Pulmonary artery endothelial cell (primary cell): Measurements from ENCODE around the gene DPAGT1. TPM values are rescaled to one million over a fixed set of nuclear protein-coding genes. Genes with fewer than 3 reads are reported as not detected.

Experiments
- DNase-seq: peaks from one replicate; pipeline ENCODE4 v3.0.0-alpha.2; 2011; ENCODE audit warnings: low read depth, low spot score
- total RNA-seq: library from RNA; depleted of rRNA; stranded (reverse); fragments of >200 nt; gene quantifications from 2 replicates; pipeline ENCODE4 v1.2.3, GENCODE V29; 2014

DPAGT1 gene
- total RNA-seq, 1 donor from 2014 or later = 14.4 TPM

DNA sequence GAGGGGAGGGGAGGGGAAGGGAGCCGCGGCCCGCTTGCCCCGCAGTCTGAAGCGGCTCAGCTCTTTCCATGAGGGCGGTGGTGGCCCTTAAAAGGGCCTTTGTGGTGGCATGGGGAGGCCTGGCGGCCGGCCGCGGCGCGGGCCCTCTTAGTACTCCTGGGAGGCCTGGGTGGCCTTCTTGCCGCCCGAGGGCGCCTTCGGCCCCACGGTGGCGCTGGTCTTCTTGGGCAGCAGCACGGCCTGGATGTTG, 6.9 kb downstream of the DPAGT1 start:
- DNase-seq = peak; percentile 58

DNA sequence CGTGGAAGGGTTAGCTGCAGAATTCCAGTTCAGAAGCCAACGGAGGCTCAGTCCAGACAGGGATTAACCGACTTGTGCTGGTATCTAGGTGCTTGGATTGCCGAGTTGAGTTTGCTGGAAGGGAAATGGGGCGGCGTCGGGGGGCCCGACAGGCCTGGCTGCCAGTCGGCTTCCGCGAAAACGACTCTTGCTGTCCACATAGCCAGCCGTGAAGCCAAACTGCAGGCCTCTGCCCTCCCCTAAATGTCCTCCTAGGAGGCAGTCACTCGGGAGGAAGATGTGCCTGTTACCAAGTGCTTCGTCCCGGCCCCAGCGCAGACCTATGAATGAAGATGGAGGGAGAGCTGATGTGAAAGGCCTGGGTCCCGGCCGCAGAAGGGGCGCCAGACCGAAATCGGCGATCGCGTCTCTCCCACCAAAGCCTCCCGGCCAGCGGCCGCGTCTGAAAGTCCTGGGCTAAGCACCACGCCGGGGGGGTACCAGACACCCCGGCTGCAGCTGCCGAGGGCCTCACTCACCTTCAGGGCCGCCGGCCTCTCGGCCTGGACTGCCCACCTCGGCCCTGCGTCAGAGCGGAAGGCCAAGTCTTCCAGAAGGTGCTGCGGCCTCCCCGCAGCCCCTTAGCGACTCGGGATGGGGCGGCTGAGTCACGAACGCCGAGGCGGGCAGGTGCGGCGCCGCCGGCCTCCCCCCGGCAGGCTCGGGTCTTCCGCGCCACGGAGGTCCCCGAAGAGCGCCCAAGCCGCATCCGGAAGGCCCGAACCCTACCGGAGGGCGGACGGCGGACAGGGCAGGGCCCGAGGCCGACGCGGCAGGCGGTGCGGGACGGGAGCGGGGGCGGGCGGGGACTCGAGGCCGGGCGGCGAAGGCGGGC, 7.5 kb downstream of the DPAGT1 start:
- no peak for DNase-seq

DNA sequence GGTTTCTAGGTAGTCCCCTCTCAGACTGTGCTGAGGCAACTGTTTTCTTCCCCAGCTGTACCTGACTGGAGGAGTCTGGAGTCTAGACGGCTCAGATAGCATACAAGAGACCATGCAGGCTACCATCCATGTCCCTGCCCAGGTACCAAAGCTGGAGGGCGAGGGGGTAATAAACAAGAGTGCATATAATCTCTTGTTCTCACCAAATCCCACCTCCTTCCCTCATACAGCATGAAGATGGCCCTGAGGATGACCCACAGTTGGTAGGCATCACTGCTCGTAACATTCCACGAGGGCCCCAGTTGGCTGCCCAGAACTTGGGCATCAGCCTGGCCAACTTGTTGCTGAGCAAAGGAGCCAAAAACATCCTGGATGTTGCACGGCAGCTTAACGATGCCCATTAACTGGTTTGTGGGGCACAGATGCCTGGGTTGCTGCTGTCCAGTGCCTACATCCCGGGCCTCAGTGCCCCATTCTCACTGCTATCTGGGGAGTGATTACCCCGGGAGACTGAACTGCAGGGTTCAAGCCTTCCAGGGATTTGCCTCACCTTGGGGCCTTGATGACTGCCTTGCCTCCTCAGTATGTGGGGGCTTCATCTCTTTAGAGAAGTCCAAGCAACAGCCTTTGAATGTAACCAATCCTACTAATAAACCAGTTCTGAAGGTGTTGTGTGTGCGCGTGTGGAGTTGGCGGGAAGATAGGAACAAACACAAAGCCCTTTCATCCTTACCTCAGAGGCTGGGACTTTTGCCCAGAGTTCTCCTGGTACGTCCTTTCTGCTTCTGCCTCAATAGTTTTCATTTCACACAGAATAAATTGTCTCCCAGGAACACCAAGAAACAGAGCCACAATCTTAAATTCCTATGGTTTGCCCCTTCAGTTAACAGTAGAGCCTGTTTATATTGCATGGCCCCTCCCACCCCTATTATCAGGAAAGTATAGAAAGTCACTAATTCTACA, 8.5 kb downstream of the DPAGT1 start:
- DNase-seq = no peak

DNA sequence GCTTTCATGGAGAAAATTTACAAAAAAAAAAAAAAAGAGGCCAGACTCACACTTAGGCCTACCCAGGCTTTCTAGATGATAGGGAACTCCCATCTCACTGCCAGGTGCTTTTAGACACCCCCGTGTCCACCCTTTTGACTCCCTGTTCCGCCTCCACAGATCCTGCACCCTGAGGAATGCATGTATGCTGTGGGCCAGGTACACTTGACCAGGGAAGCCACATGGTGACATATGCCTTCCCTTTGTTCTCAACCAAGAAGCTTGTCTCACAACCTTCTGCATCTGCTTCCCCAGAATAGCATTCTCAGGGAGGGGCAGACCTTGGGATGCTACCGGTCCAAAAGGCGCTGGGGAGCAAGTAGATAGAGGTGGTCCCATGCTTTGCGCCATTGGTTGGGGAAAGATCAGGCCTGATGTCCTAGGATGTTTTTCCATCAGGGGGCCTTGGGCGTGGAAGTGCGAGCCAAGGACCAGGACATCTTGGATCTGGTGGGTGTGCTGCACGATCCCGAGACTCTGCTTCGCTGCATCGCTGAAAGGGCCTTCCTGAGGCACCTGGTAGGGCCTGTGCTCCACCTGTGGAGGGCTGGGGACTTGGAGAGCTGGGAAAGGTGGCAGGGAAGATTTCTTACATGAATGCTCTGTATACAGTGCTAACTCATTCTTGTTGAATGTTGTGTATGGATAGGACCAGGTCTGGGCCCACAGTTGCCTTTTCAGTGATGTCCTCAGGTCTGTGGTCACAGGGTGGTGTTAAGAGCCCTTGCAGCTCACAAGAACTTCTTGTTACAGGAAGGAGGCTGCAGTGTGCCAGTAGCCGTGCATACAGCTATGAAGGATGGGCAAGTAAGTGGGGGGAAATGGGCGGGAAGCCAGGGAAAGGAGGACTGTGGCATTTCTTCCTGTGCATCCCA, 9.4 kb downstream of the DPAGT1 start:
- DNase-seq = no peak

DNA sequence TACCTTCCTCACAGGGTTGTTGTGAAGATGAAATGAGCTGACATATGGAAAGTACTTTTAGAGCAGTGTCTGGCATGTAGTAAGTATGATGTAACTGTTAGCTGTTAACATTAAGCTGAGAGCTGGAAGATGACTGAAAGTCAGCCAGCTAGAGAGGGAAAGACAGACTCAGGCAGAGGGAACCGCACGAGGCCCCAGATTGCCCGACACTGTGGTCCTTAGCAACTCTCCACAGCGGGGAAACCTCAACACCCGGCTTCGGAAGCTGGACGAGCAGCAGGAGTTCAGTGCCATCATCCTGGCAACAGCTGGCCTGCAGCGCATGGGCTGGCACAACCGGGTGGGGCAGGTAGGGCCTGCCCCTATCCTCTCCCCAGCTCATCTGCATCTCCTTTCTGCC, 10.5 kb downstream of the DPAGT1 start:
- no peak for DNase-seq

DNA sequence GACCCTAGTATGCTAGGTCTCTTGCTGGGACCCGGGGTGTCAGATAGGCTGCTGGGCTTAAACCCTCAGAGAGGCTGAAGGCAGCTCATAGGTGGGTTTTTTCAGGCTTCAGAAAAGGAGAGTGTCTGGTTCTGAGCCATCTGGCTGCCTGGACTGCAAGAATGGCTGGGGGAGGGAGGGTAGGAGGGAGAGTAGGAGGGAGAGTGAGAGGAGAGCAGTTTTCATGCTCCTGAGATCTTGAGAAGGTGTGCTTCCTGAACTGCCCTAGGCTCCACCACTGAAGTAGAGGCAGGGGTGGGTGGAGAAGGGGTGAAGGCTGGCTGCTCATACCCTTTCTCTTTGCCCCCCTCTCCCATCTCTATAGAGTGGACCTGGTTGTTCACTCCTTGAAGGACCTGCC, 12.3 kb downstream of the DPAGT1 start:
- no peak for DNase-seq

DNA sequence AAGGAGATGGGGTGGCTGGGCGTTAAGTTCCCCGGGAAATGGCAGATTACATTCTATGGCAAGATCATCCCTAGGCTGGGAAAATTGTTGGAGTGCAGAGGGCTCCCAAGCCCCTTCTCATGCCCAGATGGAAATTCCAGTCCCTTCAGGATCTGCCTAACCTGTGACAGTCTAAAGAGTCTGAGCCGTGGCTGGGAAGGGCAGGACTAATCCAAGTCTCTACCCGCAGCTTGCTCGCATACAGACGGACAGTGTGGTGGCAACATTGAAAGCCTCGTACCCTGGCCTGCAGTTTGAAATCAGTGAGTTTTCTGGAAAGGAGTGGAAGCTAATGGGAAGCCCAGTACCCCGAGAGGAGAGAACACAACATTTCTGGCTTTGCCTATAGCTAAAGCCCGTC, 13.2 kb downstream of the DPAGT1 start:
- no peak for DNase-seq

DNA sequence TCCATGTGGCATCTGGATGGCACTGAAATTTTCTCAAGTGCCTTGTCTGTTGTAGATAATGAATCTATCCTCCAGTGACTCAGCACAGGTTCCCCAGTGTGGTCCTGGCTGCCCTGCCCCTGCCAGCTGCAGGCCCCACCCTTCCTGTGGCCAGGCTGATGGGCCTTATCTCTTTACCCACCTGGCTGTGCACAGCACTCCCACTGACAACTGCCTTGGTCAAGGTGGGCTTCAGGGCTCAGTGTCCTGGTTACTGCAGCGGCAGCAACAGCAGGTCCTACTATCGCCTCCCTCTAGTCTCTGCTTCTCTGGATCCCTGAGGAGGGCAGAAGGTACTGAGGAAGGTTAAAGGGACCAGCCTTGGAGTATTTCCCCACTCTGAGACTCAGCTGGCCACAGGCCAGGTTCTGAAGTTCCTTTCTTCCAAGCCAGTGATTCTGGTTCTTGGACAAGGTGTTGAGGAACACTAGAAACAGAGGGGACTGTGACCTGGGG, 13.9 kb downstream of the DPAGT1 start:
- DNase-seq = no peak

DNA sequence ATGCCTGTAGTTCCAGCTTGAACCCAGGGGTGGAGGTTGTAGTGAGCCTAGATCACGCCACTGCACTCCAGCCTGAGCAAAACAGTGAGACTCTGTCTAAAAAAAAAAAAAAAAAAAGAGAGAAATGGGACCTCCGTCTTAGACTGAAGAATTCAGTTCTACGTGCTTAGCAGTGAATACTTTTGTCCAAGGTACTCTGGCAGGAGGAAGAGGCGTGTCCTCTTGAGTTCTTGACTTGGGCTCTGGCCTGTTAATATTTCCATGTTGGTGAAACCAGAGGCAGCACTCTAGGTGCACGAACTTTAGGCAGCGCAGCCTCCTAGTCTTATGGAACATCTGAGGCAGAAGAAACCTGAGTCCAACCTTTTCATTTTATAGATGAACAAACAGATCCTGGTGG, 14.5 kb downstream of the DPAGT1 start:
- no peak for DNase-seq

DNA sequence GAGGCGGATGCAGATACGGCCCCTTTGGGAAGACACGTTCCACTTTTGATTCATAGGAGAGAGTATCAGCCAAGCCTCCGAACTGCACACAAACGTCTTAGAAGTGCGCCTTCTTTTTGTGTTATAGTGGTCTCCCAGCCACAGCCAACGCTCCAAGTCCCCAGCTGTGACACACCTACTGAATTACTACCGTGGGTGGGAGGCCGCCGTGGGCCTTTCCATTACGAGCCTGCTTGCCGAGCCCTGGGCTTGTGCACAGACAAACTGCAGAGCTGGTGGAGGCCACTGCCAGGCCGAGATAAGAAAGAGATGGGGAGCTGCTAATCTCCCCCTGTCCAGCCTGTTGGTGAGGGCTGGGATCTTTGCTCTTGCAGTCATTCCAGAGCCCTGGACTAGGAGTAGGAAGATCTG, 16.2 kb downstream of the DPAGT1 start:
- DNase-seq = no peak

DNA sequence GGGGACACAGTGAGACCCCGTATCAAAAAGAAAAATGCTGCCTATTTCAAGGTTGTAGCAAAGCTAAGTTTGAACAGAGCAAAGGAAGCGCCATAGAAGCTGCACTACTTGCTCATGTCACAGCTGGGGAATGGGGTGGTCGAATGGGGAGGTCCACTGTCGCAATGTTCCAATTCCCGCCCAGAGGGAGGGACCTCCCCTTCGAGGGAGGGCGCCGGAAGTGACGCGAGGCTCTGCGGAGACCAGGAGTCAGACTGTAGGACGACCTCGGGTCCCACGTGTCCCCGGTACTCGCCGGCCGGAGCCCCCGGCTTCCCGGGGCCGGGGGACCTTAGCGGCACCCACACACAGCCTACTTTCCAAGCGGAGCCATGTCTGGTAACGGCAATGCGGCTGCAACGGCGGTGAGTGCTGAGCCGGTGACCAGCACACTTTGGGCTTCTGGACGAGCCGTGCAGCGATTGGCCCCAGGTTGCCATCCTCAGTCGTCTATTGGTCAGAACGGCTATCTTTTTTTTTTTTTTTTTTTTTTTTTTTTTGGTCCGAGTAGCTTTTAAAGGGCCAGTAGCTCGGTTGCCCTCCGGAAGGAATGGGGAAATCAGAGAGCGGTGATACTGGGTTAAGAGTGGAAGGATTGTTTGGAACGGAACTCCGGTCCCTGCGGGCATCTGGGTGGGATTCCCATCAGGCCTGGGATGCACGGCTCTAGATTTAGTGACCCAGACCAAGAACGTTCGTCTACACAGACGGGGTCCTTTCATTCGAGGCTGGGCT, 16.8 kb downstream of the DPAGT1 start, which contains the start of gene HMBS:
TSS of gene HMBS (plus strand) at position 219 of the 774 bp plus-strand sequence. CDS start at position 372, 153 bp downstream.
- DNase-seq = peak; percentile 65

DNA sequence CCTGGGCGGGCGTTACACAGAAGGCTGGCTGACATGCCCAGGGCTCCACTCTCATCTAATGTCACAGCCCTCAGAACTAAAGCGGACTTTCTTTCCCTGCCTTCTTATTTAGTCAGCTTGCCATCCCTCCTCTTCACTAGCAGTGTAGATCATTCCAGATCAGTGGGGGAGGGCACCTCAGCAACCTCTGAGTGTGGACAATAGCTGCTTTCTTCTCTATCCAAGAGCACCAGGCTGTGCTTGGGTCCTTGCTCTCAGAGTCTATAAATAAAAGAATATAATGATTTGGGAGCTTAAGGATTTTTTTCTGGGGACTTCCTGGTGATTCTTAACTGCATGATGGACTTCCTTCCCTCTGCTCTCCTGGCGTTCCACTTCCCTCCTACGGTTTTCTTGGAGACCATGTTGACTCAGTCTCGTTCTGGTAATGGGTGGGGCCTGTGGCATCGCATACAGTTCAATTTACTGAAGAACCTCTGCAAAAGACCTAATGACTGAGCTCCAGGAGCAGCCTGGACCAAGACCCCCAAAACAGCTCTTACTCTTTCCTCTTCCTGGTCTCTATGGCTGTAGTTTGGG, 19.9 kb downstream of the DPAGT1 start:
- no peak for DNase-seq

DNA sequence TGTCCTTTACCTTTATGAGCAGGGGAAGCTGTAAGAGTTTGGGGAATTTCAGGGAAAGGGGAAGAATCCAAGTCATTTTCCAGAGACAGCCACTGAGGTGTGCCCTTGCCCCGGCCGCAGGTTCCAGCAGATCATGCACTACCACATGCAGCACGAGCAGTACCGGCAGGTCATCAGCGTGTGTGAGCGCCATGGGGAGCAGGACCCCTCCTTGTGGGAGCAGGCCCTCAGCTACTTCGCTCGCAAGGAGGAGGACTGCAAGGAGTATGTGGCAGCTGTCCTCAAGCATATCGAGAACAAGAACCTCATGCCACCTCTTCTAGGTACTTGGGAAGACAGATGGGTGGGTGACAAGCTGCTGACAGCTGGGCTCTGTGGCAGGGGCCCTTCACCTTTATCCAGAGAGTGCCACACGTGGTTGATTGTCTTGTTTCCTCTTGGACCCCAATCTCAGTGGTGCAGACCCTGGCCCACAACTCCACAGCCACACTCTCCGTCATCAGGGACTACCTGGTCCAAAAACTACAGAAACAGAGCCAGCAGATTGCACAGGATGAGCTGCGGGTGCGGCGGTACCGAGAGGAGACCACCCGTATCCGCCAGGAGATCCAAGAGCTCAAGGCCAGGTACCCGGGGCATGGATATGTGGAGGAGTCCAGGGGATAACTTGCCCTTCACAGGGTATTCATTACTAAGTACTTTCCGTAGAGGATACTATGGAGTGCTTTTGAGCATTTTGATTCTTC, 22.8 kb downstream of the DPAGT1 start:
- no peak for DNase-seq

DNA sequence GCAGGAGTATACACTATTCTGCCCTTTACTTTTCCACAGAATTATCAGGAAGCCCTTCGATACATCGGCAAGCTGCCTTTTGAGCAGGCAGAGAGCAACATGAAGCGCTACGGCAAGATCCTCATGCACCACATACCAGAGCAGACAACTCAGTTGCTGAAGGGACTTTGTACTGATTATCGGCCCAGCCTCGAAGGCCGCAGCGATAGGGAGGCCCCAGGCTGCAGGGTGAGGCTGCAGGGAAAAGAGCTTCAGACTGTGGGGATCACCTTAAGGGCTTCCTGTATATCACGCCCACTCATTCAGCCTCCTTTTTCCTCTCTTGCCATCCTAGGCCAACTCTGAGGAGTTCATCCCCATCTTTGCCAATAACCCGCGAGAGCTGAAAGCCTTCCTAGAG, 23.8 kb downstream of the DPAGT1 start:
- no peak for DNase-seq

DNA sequence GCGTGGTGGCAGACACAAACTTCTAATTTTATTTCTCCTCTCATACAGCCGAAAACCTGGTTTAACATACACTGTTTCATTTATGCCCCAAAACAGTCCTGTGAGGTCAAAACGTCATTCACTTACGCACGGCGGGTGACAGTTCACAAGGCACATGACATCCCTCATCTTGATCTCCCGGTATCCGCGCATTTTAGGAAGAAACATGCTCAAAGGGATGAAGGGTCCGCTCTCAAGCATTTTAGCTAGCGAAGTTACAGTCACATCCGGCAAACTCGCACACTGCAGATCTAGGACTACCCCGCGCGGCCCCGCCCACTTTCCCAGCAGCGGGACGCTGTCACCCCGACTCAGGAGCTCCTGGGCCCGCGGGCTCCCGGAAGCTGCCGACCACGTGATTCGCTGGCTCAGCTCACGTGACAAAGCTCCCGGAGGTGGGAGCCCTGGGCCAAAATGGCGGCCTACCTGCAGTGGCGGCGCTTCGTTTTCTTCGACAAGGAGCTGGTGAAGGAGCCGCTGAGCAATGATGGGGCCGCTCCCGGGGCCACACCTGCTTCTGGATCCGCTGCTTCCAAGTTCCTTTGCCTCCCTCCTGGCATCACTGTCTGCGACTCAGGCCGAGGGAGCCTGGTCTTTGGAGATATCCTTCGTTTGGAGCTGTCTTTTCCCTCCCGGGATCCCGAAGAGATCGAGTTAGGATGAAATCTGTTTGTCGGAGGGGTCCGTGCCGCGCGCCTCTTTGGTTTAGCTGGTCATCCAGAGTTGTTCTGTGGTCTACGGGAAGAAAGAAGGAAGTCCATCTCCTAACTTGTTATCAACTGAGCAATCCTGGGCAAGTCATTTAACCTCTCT, 34.1 kb downstream of the DPAGT1 start, which contains the start of gene VPS11:
TSS of gene VPS11 (plus strand) at position 448 of the 852 bp plus-strand sequence. CDS start at position 454, 6 bp downstream.
- peak; percentile 89 for DNase-seq

DNA sequence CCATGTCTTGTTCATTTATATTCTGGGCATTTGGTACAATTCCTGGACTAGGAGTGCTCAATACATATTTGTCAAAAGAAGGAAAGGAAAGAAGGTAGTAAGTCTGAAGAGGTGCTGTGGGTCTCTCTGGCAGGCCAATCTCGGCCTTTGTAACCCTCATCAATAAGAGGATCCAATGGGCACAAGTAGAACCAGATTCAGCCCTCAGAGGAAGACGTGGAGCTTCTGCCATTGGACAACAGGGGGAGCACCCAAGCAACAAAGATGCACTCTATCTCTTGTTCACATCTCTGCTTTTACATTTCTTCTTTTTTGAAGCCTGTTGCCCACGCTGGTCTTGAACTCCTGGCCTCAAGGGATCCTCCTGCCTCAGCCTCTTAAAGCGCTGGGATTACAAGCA, 36.3 kb downstream of the DPAGT1 start:
- DNase-seq = no peak

DNA sequence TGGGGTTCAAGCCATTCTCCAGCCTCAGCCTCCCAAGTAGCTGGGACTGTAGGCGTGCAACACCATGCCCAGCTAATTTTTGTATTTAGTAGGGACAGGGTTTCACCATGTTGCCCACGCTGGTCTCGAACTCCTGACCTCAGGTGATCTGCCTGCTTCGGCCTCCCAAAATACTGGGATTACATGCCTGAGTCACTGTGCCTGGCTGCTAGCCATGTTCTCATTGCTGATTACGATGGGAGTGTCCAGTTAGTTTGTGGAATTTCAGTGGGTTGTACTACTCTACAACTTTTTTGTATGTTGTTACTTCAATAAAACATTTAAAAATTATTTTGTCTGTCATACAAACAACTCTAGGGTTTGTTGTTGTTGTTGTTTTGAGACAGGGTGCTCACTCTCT, 38.9 kb downstream of the DPAGT1 start:
- no peak for DNase-seq

DNA sequence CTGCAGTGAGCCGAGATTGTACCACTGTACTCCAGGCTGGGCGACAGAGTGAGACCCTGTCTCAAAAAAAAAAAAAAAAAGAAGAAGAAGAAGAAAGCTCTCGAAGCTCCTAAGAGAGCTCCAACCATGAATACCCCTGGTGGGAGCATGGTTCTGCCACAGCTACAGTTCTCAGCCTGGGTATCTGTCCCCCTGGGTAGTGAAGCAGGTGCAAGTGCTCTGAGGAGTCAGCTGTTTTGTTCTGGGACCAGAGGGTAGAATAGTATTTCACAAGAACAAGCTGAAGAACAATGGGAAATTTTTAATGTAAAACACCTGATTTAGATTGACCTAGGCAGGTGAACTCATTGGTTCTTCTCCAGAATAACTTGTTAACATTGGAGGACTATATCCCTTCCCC, 40.4 kb downstream of the DPAGT1 start:
- DNase-seq = no peak
